Ishikawa (cell line): ENCODE data around the gene SIM2.

Experiments used
- CEBPB ChIP-seq: IDR thresholded peaks from 2 replicates; pipeline ENCODE4 v1.6.1; 2012
- CREB1 ChIP-seq: IDR thresholded peaks from 2 replicates; pipeline ENCODE4 v1.6.1; 2012; ENCODE audit warnings: low read depth
- EGR1 ChIP-seq: IDR thresholded peaks from 2 replicates; pipeline ENCODE4 v1.6.1; 2012
- EP300 ChIP-seq: IDR thresholded peaks from 2 replicates; pipeline ENCODE4 v1.6.1; 2012; ENCODE audit warnings: borderline replicate concordance
- FOXM1 ChIP-seq: IDR thresholded peaks from 2 replicates; pipeline ENCODE4 v1.6.1; 2012; ENCODE audit warnings: low read depth, borderline replicate concordance
- MAX ChIP-seq: IDR thresholded peaks from 2 replicates; pipeline ENCODE4 v1.6.1; 2012
- NFIC ChIP-seq: IDR thresholded peaks from 2 replicates; pipeline ENCODE4 v1.6.1; 2012
- RAD21 ChIP-seq: IDR thresholded peaks from 2 replicates; pipeline ENCODE4 v1.6.1; 2012; ENCODE audit warnings: low read depth
- TAF1 ChIP-seq: IDR thresholded peaks from 2 replicates; pipeline ENCODE4 v1.6.1; 2012; ENCODE audit warnings: low read depth, mild to moderate bottlenecking
- TCF12 ChIP-seq: IDR thresholded peaks from 2 replicates; pipeline ENCODE4 v1.6.1; 2012; ENCODE audit warnings: low read depth
- TEAD4 ChIP-seq: IDR thresholded peaks from 2 replicates; pipeline ENCODE4 v1.6.1; 2012
- YY1 ChIP-seq: IDR thresholded peaks from 2 replicates; pipeline ENCODE4 v1.6.1; 2012; ENCODE audit warnings: low read depth
- ZBTB7A ChIP-seq: IDR thresholded peaks from 2 replicates; pipeline ENCODE4 v1.6.1; 2012; ENCODE audit warnings: low read depth
- TF ChIP-seq, protein P1 (sequence below): IDR thresholded peaks from 2 replicates; pipeline ENCODE4 v1.6.1; 2012; ENCODE audit warnings: low read depth, mild to moderate bottlenecking
- TF ChIP-seq, protein P2 (sequence below): IDR thresholded peaks from 2 replicates; pipeline ENCODE4 v1.6.1; 2012

The SIM2 gene

GRCh38 chr21:36735724-36736320, 36.9 kb downstream of the SIM2 start:
- TF ChIP-seq TCF12 (no peak), MAX (no peak), TEAD4 (no peak), ZBTB7A (no peak)
- TF ChIP-seq, protein P1, sequence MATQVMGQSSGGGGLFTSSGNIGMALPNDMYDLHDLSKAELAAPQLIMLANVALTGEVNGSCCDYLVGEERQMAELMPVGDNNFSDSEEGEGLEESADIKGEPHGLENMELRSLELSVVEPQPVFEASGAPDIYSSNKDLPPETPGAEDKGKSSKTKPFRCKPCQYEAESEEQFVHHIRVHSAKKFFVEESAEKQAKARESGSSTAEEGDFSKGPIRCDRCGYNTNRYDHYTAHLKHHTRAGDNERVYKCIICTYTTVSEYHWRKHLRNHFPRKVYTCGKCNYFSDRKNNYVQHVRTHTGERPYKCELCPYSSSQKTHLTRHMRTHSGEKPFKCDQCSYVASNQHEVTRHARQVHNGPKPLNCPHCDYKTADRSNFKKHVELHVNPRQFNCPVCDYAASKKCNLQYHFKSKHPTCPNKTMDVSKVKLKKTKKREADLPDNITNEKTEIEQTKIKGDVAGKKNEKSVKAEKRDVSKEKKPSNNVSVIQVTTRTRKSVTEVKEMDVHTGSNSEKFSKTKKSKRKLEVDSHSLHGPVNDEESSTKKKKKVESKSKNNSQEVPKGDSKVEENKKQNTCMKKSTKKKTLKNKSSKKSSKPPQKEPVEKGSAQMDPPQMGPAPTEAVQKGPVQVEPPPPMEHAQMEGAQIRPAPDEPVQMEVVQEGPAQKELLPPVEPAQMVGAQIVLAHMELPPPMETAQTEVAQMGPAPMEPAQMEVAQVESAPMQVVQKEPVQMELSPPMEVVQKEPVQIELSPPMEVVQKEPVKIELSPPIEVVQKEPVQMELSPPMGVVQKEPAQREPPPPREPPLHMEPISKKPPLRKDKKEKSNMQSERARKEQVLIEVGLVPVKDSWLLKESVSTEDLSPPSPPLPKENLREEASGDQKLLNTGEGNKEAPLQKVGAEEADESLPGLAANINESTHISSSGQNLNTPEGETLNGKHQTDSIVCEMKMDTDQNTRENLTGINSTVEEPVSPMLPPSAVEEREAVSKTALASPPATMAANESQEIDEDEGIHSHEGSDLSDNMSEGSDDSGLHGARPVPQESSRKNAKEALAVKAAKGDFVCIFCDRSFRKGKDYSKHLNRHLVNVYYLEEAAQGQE, result no peak

DNA sequence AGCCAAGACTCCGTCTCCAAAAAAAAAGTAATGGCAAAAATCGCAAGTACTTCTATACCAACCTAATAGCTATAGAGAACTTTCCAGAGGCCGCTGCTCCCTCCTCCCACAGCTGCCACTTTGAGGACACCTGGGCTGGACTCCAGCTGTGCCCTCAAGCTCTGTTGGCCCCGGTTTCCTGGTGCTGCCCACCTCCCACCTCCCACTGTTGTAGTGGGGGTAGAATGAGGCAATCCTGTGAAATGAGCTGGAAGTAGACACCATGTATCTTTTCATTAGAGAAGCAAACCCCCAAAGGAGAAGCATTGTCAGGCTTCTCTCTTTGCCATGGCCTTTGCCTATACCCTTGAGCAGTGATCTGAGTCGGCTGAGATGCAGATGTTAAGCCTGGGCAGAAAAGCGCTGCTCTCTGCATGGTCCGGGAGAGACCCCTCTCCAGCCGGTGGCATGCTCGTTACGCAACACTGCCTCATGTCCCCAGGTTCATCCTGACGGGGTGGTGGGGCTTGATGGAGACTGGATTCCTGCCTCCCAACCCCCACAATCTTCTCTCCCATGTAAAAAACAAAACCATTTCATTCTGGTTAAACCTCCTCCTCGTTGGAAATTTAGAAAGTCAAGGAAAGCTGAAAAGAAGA, 39.7 kb downstream of the SIM2 start:
- TF ChIP-seq EGR1, result no peak
- no peak for TF ChIP-seq ZBTB7A
- no peak for TF ChIP-seq RAD21
- TF ChIP-seq TCF12, result no peak
- no peak for TF ChIP-seq EP300
- no peak for TF ChIP-seq CEBPB
- TF ChIP-seq, protein P1, result no peak
- TF ChIP-seq CREB1, result no peak

DNA sequence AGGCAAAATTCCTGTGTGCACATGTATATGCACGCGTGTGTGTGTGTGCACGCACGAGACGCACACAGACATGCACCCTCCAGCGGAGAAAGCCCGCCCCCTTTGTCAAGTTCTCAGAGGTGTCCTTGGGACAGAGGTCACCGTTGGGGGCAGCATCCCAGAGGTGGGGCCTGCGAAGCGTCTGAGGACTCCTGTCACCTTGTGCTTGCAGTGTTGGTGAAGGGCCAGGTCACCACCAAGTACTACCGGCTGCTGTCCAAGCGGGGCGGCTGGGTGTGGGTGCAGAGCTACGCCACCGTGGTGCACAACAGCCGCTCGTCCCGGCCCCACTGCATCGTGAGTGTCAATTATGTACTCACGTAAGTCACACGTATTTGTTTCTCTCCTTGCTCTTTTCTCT, 42.6 kb downstream of the SIM2 start:
- TF ChIP-seq FOXM1 (no peak), YY1 (no peak), MAX (no peak), NFIC (no peak), CREB1 (no peak), CEBPB (no peak), TEAD4 (no peak), TAF1 (no peak), EGR1 (no peak), RAD21 (no peak), TCF12 (no peak), ZBTB7A (no peak)
- TF ChIP-seq, protein P2, sequence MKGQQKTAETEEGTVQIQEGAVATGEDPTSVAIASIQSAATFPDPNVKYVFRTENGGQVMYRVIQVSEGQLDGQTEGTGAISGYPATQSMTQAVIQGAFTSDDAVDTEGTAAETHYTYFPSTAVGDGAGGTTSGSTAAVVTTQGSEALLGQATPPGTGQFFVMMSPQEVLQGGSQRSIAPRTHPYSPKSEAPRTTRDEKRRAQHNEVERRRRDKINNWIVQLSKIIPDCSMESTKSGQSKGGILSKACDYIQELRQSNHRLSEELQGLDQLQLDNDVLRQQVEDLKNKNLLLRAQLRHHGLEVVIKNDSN, result no peak
- TF ChIP-seq, protein P1, result no peak

DNA sequence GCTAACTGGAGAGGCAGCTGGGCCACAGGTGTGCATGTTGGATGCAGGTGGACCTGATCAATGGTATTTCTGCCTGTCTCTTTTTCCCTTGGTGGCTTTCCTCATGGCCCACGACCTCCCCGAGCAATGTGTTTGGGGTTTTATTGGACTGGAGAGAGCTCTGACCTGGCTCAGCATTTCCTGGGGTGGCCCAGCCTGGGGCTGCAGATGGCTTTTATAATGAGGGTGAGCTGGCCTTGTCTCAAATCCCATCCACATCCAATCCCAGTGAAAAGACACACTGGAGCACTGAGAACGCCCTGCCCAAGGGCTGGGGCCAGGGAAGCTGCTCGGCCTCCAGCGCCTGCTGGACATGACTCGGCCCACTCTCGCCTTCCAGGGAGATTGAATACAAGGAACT, 44.1 kb downstream of the SIM2 start:
- no peak for TF ChIP-seq ZBTB7A

DNA sequence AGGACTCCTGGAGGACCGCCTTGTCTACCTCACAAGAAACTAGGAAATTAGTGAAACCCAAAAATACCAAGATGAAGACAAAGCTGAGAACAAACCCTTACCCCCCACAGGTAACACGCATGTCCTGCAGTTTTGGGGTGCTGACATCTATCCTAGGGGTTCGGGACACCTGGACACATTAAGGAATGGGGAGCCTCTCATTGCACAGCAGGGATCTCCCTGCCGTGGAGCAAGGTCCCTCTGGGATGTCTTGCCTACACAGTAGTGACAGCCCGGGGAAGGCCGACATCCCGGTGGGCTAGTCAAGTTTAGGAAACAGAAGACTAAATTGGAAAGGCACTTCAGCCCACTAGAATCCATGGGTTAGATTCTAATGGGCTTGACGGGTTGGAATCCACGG, 44.5 kb downstream of the SIM2 start:
- no peak for TF ChIP-seq EP300
- TF ChIP-seq, protein P2, result no peak
- no peak for TF ChIP-seq TAF1
- no peak for TF ChIP-seq CREB1
